Measurements from ENCODE around the gene INAFM1.

The INAFM1 gene

DNA sequence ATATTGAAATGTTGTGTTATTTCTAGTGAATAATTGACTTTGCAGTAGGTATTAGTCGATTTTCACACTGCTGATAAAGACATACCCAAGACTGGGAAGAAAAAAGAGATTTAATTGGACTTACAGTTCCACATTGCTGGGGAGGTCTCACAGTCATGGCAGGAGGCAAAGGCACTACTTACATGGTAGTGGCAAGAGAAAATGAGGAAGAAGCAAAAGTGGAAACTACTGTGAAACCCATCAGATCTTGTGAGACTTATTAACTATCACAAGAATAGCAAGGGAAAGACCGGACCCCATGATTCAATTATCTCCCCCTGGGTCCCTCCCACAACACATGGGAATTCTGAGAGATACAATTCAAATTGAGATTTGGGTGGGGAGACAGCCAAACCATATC lies 47.4 kb downstream of the INAFM1 start:
- Histone ChIP-seq H3K9ac (ENCODE audit: low read depth, low read length) (no peak overlapping the region), H3K4me3 (ENCODE audit: low read length) (no peak overlapping the region), H3K9me3 (ENCODE audit: insufficient read depth, low read depth, low read length) (no peaks in the 10 kb centered on the region), H3K36me3 (ENCODE audit: insufficient read depth, low read depth, low read length) (no peaks in the 10 kb centered on the region), H3K4me1 (ENCODE audit: insufficient read depth, low read length) (no peaks in the 10 kb centered on the region), H3K27ac (ENCODE audit: low read length) (no peak overlapping the region), H3K27me3 (ENCODE audit: insufficient read depth, low read length) (no peaks in the 10 kb centered on the region)

DNA sequence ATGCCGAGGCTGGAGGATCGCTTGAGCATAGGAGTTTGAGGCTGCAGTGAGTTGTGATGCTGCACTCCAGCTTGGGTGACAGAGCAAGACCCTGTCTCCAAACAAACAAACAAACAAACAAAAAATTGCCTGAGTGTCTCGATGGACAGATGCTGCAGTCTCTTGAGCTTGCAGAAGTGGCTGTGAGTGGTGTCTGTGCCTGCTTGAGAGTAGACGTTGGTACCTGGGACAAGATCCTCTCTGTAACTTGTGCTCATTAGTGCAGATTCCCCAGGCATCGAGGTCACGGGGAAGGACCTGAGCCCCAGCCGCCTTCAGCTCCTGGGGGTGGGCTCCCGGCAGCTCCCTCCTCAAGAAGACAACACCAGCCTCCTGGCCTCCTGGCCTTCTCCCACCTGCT lies 48.7 kb downstream of the INAFM1 start:
- Histone ChIP-seq H3K9me3 (ENCODE audit: insufficient read depth, low read depth, low read length) (no peaks in the 10 kb centered on the region), H3K4me1 (ENCODE audit: insufficient read depth, low read length) (no peaks in the 10 kb centered on the region), H3K36me3 (ENCODE audit: insufficient read depth, low read depth, low read length) (no peaks in the 10 kb centered on the region), H3K27me3 (ENCODE audit: insufficient read depth, low read length) (no peaks in the 10 kb centered on the region), H3K27ac (ENCODE audit: low read length) (no peak overlapping the region), H3K9ac (ENCODE audit: low read depth, low read length) (no peak overlapping the region), H3K4me3 (ENCODE audit: low read length) (no peak overlapping the region)

DNA sequence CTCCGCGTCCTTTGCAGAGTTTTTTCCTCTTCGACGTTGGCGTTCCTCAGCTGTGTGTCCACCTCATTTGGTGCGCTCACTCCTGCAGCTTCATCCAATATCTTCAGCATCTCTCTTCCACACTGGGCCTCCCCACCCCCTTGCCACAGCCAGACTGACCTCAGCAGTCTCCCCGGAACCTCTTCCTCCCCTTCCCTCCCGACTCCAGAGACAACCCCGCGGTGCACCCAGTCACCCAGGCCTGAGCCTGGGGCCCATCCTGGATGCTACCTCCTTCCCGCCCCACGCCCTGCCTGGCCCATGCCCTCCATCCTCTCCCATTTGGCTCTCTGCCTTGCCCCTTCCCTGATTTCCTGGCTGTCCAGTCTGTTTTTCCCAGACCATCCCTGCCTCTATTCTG lies 49.2 kb downstream of the INAFM1 start:
- no peaks in the 10 kb centered on the region for H3K4me1 ChIP-seq (ENCODE audit: insufficient read depth, low read length)
- H3K9me3 ChIP-seq (ENCODE audit: insufficient read depth, low read depth, low read length) = no peaks in the 10 kb centered on the region
- no peak overlapping the region for H3K9ac ChIP-seq (ENCODE audit: low read depth, low read length)
- no peaks in the 10 kb centered on the region for H3K36me3 ChIP-seq (ENCODE audit: insufficient read depth, low read depth, low read length)
- H3K4me3 ChIP-seq (ENCODE audit: low read length) = no peak overlapping the region
- no peak overlapping the region for H3K27ac ChIP-seq (ENCODE audit: low read length)
- no peaks in the 10 kb centered on the region for H3K27me3 ChIP-seq (ENCODE audit: insufficient read depth, low read length)

DNA sequence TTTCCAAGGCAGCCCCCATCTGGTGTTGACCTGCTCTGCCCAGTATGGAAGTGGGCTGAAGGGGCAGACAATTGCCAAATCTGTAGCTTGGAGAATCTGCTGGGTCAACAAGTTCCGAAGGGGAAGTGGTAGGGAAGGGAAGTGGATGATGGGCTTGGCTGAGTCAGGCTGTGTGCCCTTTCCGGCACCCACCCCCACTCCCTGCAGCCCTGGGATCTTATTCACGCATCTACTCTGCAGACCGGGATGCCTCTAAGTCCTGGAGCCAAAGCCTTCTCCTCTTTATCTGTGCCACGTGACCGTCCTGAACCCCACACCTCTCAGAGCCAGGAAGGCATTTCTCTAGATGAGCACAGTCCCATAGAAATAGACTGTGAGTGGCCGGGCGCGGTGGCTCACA lies 49.8 kb downstream of the INAFM1 start:
- H3K4me1 ChIP-seq (ENCODE audit: insufficient read depth, low read length) = no peaks in the 10 kb centered on the region
- no peak overlapping the region for H3K27ac ChIP-seq (ENCODE audit: low read length)
- H3K9me3 ChIP-seq (ENCODE audit: insufficient read depth, low read depth, low read length) = no peaks in the 10 kb centered on the region
- H3K4me3 ChIP-seq (ENCODE audit: low read length) = no peak overlapping the region
- no peaks in the 10 kb centered on the region for H3K36me3 ChIP-seq (ENCODE audit: insufficient read depth, low read depth, low read length)
- H3K27me3 ChIP-seq (ENCODE audit: insufficient read depth, low read length) = no peaks in the 10 kb centered on the region
- no peak overlapping the region for H3K9ac ChIP-seq (ENCODE audit: low read depth, low read length)

Data from iPS-20b (cell line).